GM10248 (cell line): Measurements from ENCODE around the gene ERVV-1.
"Not testable (repeated sequence)": the region's sequence is repeated elsewhere in the genome, so short reads cannot be mapped to it uniquely, and the experiment has no call there.

ENCODE experiments used
- CTCF ChIA-PET: fragments of 300-600 bp; sonication (Branson Sonifier 250); formaldehyde crosslinking; extraction: SDS; loops from one replicate; lab custom pipeline; 2021; ENCODE audit warnings: antibody characterized with exemption; lab: Yijun Ruan, JAX
- POLR2A ChIA-PET: fragments of 350-650 bp; sonication (Branson Sonifier 250); formaldehyde crosslinking; extraction: SDS; loops from one replicate; lab custom pipeline; 2020; ENCODE audit warnings: antibody characterized with exemption; lab: Yijun Ruan, JAX
- DNase-seq: peaks from one replicate; pipeline ENCODE4 v3.0.0; 2012; ENCODE audit errors: extremely low spot score
- CTCF ChIP-seq: IDR thresholded peaks from 2 replicates; pipeline ENCODE4 v1.5.1; 2012; ENCODE audit warnings: mild to moderate bottlenecking, low read depth; ENCODE audit errors: extremely low read depth, missing control alignments, control extremely low read depth

ERVV-1 gene

GRCh38 chr19:53013621-53014020 lies at the start of gene ERVV-1:
Gene ERVV-1, plus strand, starts transcription at chr19:53013921. Its CDS starts 170 bp downstream, at chr19:53014091.
- no peak for TF ChIP-seq CTCF
- DNase-seq = no peak
- POLR2A ChIA-PET = no interaction called here
- CTCF ChIA-PET = no interaction called here

- no peak for DNase-seq
- POLR2A ChIA-PET = no interaction called here
- CTCF ChIA-PET = no interaction called here
- TF ChIP-seq CTCF = no peak
Measured at GRCh38 chr19:52967772-52968171, 45.9 kb upstream of the ERVV-1 start.

GRCh38 chr19:52981329-52981728 lies 32.4 kb upstream of the ERVV-1 start:
- CTCF ChIA-PET = no interaction called here
- TF ChIP-seq CTCF = no peak
- POLR2A ChIA-PET = no interaction called here
- DNase-seq = no peak

GRCh38 chr19:52983167-52983566 lies 30.6 kb upstream of the ERVV-1 start:
- POLR2A ChIA-PET, CTCF ChIA-PET, DNase-seq: not testable (repeated sequence)

- DNase-seq = no peak
- no peak for TF ChIP-seq CTCF
- POLR2A ChIA-PET = no interaction called here
- CTCF ChIA-PET = no interaction called here
Measured at GRCh38 chr19:52987221-52987620, 26.5 kb upstream of the ERVV-1 start.

GRCh38 chr19:52988506-52988905 lies 25.2 kb upstream of the ERVV-1 start:
- no peak for DNase-seq
- TF ChIP-seq CTCF = no peak
- ChIA-PET POLR2A (no interaction called here), CTCF (no interaction called here)

GRCh38 chr19:52990759-52991418 lies 22.8 kb upstream of the ERVV-1 start:
- DNase-seq = no peak
- ChIA-PET POLR2A (no interaction called here), CTCF (no interaction called here)
- TF ChIP-seq CTCF = no peak
